ENCODE data around the gene ANO2.

The ANO2 gene

DNA sequence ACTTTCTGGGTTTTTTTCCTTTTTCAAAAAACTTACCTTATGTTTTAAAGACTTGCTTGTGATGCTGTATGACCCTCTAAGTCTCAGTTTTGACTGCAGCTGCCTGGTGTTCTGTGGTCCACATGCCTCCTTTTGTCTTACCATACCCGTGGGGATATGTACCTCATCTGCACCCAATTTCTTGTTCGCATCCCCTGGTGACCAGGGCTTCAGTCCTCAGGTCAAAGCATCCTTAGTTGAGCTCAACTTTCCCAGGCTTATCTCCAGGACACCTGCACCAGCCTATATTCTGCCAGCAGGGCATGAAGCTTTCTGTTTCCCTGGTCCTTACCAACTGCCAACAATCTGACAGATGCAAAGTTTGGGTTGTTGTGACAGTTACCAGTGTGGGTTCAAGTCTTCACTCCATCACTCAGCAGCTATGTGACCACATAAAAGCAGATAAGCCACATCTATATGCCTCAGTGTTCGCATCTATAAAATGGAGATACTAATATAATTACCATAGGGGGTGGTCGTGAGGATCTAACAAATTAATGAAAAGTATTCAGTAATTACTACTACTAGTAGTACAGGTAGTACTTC, 419.2 kb downstream of the ANO2 start:
- DNase-seq: no peak

DNA sequence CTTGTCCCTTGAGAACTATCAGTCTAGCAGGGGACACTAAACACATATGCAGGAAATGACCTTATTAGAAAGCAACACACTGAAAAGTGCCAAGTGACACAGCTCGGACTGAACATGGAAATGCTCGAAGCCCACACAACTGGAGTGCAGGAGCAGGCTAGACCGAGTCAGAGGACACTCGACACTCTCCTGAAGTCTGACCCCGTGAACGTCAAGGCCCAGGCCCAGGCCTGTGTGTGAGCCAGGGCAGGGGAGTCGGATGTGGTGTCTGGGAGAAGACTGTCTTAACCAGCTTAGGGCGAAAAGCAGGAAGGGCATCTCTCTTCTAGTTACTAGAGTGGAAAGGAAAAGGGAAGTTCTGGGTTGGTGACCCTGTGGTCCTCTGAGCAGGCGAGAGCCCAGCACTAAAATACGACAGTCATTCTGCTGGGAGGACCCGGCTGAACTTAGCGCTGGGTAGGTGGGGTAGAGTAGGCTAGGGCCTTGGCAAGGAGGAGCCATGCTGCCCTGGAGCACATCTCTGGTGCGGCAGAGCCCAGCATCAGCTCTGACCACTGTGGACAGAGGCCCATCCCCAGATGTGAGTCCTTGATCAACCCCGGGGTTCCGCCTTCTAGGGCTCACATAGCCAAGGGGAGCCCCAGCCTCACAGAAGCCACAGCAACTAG, 420.2 kb downstream of the ANO2 start:
- no peak for DNase-seq

DNA sequence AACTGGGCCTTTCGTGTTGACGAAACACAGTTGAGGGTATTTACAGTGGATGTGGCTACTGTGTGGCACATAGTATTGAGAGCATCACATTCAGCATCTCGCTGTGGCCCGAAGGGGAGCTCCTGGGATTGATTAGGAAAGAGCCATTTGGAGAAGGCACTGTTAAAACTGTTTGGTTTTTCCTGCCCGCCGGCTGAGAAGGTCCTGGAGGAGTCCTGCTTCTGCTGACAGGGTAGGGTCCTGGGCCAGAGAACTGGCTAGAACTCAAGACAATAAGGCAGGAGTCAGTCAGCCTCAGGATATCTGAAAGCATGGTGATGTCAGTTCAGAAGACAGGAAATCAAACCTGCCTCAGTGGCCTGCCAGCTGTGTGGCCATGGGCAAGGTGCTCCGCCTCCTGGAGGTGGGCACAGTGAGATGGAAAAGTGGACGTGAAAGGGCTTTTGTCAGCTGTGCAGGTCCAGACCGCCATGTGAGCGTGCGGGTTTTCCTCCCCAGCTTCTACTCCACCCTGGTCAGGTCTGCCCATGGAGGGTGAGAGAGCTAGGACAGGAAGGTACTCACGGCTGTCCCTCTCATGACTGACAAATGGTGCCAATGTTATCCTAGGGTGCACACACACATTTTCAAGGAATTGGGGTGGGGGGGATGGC, 420.8 kb downstream of the ANO2 start:
- no peak for DNase-seq

DNA sequence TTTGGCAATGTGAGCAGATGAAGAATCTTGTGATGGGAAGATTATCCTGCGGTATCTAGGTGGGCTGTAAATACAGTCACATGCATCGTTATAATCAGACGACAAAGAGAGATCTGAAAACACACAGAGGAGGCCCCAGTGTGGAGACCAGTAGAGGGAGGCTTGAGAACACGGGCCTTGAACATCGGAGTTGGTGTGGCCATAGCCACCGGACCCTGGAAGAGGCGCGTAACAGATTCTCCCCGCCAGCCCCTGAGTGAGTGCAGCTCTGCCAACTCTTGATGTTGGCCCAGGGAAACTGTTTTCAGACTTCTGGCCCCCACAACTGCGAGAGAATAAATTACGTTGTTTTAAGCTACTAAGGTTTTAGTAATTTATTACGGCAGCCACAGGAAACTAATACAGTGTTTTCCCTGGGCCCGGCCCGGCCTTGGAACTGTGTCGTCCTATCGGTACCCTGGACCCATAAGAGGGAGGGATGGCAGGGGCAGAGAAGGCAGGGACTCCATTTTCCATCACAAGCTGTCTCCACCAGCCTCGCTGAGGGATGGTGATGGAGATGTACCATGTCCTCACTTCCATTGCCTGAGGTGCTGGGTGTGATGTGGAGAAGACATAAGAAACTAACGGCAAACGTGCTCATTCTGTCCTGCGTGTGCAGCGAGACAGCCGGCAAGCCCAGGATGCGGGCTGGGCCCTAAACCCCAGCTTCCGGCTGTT, 421.5 kb downstream of the ANO2 start:
- DNase-seq: no peak

DNA sequence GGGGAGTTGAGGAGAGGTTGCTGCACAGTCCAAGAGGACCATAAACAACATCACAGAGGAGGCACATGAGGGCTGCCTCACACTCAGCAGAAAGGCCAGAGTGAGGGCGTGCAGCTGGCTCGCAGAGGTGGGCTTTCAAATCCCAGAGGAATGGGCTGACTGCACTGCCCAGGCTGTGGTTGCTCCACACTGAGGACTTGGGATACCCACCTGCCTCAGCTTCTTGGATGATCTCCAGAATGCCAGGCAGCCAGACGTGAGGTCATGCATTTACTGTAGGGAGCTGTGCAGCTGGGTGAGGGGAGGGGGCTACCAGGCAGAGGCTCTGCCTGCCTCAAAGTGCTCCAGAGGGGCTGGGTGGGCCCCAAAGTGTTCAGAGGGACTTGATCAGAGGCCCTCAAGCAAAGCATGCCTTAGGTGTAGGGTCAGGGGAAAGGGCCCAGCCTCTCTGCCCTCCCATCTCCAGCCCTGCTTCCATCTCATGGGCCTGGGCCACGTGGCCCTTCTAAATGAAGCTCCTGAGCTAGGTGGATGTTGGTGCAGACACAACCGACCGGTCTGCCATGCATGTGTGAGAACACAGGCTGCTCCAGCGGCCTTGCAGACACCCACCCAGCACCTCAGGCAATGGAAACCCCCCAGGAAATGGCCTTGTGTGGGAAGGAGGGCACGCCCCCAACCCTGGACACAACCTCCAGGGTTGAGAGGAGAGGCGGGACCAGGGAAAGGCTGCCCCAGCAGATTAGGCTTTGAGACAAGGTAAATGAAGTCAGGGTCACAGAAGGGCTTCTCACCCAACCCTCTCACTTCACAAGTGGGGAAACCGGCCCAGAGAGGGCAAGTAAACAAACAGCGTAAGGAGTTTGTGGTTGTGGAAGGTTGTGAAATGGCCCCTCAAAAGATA, 422.4 kb downstream of the ANO2 start:
- DNase-seq: peak; percentile 60

DNA sequence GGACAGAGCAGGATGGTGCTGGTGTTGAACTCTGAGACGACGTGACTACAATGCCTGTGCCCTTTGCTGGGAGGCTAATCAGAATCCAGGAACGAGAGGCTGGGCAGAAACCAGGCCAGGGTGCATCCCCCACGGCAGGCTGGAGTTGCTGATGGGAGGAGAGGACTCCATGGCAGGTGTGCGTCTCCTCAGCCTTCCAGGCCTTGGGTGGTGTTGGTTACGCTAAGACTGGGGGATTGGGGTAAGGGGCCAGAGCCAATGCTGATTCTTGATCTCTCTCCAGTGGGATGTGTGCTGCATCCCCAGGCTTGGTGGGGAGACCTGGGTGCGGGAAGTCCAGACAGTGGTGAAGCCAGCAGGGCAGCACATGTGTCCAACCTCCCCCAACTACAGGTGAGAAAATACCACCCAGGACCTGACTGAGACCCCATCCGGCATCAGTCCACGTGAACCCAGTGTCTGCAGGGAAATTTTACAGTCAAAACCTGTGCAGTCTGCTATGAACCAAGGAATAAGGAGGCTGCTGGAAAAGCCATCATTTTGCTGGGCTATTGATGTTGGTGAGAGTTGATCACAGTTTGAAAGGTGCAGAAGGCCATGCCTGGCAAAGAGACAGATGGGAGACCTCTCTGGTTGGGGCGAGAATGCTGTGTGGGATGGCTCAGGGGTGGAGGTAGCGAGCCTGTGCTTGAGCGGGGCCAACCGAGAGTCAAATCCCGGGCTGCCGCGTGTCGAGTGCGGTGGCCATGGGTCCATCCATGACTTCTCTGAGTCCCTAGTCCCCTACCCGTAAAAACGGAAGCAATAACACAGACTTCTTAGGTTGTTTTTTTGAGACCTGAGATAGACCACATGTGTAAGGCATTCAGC, 423.4 kb downstream of the ANO2 start:
- no peak for DNase-seq

DNA sequence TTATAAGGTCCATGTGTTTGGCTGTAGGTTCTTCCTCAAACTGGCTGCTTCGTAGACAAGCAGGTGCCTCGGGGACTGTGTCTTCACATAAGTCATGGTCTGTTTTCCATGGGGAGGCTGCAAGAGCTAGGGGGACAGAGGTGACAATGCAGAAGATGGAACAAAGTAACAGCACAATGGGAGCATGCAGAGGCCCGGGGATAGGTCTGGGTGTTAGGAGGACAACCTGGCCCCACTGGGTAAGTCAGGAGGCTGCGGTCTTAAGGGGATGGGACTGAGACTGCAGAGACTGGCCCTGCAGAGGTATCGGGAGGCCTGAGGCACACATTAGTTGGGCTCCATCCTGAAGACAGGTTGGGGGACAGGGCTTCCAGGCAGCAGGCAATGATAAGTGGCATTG, 424.2 kb downstream of the ANO2 start:
- no peak for DNase-seq

DNA sequence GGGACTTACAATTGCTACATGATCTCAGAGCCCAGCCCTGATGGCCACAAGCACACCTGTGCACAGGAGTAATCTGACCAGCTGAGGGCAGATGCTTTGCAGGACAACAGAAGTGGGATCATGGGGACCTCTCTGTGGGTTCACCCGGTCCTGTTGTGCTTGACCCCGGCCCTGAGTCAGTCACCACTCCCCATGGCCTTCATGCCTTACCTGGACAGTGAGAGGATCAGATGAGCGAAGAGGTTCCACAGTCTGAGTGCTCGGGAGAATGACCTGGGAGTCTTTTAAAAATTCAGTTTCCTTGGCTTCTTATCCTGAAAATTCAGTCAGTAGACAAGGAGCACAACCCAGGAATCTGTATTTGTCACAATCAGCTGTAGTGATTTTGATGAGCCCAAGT, 425.0 kb downstream of the ANO2 start:
- no peak for DNase-seq

DNA sequence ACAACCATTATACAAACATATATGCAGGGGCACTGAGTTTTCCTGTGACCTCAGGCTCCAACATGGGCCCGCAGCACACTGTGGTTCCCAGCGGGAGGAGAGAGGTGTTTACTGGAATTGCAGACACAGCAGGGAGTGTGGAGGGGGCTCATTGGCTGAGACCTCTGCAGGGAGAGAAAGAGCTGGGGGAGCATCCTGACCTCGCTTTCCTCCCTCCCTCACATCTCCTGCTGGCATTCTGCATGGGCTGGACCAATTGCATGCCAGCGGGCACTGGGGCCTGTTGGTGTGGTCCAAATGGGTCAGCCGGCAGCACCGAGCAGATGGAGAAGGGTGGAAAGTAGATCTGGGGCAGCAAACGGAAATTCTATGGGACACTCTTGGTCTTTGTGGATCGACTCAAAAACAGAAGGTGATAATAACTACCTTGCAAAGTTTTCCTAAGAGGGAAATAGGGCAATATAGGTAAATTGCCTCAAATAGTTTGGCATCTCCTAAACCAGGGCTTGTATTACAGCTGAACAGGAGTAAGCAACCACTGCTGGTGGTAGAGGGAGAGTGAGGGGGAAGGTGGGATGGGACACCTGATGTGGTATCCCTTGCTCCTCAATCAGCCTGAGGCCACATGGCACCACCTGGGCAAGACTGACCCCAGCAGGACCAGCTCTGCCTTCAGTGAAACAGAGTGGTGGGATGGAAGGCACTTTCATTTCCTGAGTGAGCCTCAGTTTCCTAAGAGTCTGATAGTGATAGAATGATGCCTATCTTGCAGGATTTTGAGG, 426.3 kb downstream of the ANO2 start:
- no peak for DNase-seq

DNA sequence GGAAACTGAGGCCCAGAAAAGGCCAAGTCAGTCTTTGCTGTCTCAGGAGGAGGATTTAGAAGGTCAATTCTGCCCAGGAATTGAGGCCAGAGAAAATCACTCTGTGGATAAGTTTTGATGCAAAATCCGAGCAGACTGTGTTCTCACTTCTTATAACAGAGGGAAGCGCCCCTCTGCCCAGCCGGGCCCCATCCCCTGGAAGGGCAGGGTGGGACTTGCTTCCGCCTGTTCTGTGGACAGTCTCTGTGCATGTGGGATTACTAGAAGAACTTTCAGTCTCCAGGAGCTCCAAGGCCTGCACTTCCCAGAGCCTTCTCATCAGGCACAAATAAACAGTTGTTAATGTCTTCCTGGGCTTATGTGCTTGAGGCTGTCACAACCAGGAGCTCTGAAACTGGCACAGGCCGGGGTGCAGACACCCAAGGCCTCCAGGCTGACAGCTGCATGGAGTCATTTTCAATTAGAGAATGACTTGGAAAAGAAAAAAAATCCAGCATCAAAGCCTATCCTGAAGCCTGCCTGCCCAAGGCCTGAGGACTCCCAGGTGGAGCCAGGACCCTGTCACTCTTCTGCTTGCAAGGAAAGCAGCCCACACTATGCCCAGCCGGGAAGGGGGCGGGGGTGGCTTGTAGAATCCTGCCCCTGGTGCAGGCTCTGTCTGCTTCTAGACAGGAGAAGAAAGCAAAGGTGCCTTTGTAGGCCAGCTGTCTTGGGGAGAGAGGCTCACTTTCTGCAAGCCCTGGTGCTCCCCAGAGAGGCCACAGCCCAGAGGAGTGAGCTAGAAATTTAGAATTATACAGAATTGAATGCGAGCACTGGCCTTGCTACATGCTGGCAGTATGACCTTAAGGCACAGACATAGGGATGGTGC, 428.5 kb downstream of the ANO2 start:
- no peak for DNase-seq

DNA sequence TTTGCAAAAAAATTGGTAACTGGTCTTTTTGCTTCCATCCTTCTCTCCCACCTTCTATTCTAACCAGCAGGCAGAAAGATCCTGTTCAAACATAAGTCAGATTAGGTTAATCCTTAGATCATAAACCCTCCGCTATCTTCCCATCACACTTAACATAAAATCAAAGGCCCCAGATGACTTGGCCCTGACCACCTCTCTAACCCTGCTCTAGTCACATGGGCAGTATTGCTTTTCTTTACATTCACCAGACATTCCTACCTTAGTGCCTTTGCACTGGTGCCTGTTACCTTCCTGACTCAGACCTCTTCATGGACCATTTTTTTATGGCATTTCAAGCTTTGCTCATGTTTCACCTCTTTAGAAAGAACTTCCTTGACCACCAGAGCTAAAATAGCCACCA, 429.6 kb downstream of the ANO2 start:
- no peak for DNase-seq

DNA sequence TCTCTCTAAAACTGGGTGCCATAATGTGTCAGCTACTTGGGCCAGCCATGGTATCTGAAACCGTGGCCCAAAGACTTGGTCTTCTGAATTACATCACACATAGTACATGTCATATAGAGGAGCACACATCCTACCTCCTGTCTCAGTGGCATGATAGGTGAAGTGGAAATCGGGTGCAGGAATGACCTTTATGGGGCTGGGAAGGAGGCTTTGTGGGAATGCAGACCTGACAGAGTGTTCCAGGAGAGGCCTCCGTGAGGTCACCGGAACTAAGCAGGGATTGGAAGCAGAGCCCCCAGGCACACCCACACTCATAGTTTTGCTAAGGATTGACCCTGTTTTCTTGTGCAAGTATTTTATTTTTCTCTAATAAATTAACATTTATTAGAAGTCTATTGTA, 430.5 kb downstream of the ANO2 start:
- DNase-seq: no peak

DNA sequence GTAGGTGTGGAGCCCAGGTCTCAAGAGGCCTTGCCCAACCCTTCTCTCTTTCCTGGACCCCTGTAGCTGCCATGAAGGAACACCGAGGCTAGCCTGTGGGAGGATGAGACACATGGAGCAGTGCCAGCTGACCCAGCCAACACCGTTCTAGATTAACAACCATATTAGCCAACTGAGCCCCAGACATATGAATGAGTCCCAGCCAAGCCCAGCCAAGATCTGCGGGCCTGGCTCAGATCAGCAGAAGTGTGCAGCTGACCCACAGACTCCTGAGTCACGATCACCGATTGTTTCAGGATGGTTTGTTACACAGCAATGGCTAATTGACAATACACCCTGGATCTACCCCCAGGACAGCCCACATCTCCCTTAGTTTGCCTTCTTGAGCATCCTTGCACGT, 431.0 kb downstream of the ANO2 start:
- no peak for DNase-seq

DNA sequence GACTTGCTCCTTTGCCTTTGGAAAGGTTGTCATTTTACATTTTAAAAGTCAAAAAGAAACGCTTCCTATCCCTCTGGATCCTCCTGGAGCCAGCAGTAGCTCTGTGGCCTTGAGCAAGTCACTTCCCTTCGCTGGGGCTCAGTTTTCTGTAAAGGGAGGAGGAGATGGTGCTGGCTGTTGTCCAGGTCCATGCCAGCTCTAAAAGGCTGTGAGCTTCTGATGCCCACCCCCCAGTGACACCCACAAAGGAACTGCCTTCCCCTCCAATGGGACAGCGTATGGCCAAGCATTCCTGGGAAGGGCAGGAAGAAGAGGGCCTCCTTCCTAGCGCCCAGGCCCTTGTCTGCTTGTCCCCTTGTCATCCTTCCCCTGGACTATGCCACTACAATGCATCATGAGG, 431.7 kb downstream of the ANO2 start:
- no peak for DNase-seq
